GM23338 (cell line): ENCODE measurements around the gene ARAP1. TPM values are rescaled to one million over a fixed set of nuclear protein-coding genes. Genes with fewer than 3 reads are reported as not detected.

Experiments
- ATAC-seq: fragments of 200-7000 bp; cut with Tn5 transposase; 3 replicates; pipeline ENCODE4 v1.9.1; 2020
- DNase-seq: peaks from one replicate; pipeline ENCODE4 v3.0.0-alpha.2; 2015; ENCODE audit warnings: low spot score
- H2AFZ ChIP-seq: fragments of 200-600 bp; sonication (generic); 2 replicates; pipeline ENCODE4 v1.8.0; 2016; ENCODE audit warnings: antibody characterized with exemption, mild to moderate bottlenecking, moderate library complexity
- H3F3A ChIP-seq: fragments of 200-600 bp; sonication (generic); replicated peaks from 2 replicates; pipeline ENCODE4 v1.8.0; 2017; ENCODE audit warnings: antibody characterized with exemption, mixed run types, low read depth
- H3K27ac ChIP-seq: fragments of 200-600 bp; sonication (generic); 2 replicates; pipeline ENCODE4 v1.6.1; 2016; ENCODE audit warnings: low read depth
- H3K27me3 ChIP-seq: fragments of 200-600 bp; sonication (generic); 2 replicates; pipeline ENCODE4 v1.8.0; 2016; ENCODE audit warnings: mild to moderate bottlenecking, mixed run types, moderate library complexity; ENCODE audit not compliant: insufficient read depth
- H3K36me3 ChIP-seq: fragments of 200-600 bp; sonication (generic); 2 replicates; pipeline ENCODE4 v1.8.0; 2016; ENCODE audit warnings: mild to moderate bottlenecking; ENCODE audit not compliant: insufficient read depth
- H3K4me1 ChIP-seq: fragments of 200-600 bp; sonication (generic); 2 replicates; pipeline ENCODE4 v1.8.0; 2016; ENCODE audit warnings: mild to moderate bottlenecking, moderate library complexity; ENCODE audit not compliant: insufficient read depth
- H3K4me2 ChIP-seq: fragments of 200-600 bp; sonication (generic); 2 replicates; pipeline ENCODE4 v1.7.1; 2017; ENCODE audit warnings: mixed run types
- H3K4me3 ChIP-seq: fragments of 200-600 bp; sonication (generic); 2 replicates; pipeline ENCODE4 v1.6.1; 2016; ENCODE audit warnings: mixed run types
- H3K79me2 ChIP-seq: fragments of 200-600 bp; sonication (generic); replicated peaks from 2 replicates; pipeline ENCODE4 v1.8.0; 2017; ENCODE audit warnings: mild to moderate bottlenecking; ENCODE audit not compliant: insufficient read depth
- H3K9me2 ChIP-seq: fragments of 200-600 bp; sonication (generic); 2 replicates; pipeline ENCODE4 v1.8.0; 2017; ENCODE audit not compliant: insufficient read depth
- H4K20me1 ChIP-seq: fragments of 200-600 bp; sonication (generic); replicated peaks from 2 replicates; pipeline ENCODE4 v1.8.0; 2017; ENCODE audit warnings: mild to moderate bottlenecking; ENCODE audit not compliant: insufficient read depth
- H3K27ac Mint-ChIP-seq: 2 replicates; pipeline ENCODE4 v1.8.0; 2020; ENCODE audit warnings: inconsistent platforms, mild to moderate bottlenecking, moderate library complexity, mixed read lengths
- H3K27me3 Mint-ChIP-seq: 3 replicates; pipeline ENCODE4 v1.8.0; 2022; ENCODE audit warnings: low read depth, mild to moderate bottlenecking, moderate library complexity, mixed read lengths, inconsistent platforms; ENCODE audit not compliant: insufficient read depth, poor library complexity
- H3K36me3 Mint-ChIP-seq: 3 replicates; pipeline ENCODE4 v1.8.0; 2021; ENCODE audit warnings: low read depth, mild to moderate bottlenecking, inconsistent platforms, moderate library complexity, mixed read lengths
- H3K4me1 Mint-ChIP-seq: 3 replicates; pipeline ENCODE4 v1.8.0; 2020; ENCODE audit warnings: mild to moderate bottlenecking, inconsistent platforms, mixed read lengths
- H3K4me3 Mint-ChIP-seq: 3 replicates; pipeline ENCODE4 v1.8.0; 2021; ENCODE audit warnings: moderate library complexity, mild to moderate bottlenecking, inconsistent platforms, mixed read lengths
- H3K9me3 Mint-ChIP-seq: 3 replicates; pipeline ENCODE4 v1.8.0; 2020; ENCODE audit warnings: moderate library complexity, mild to moderate bottlenecking, inconsistent platforms, mixed read lengths
- CREB1 ChIP-seq: fragments of 250-450 bp; sonication (Bioruptor Pico); IDR thresholded peaks from 2 replicates; pipeline ENCODE4 v1.5.0; 2020; ENCODE audit warnings: low read depth, mild to moderate bottlenecking, moderate library complexity
- EZH2phosphoT487 ChIP-seq: fragments of 200-600 bp; sonication (generic); IDR thresholded peaks from one replicate; pipeline ENCODE4 v1.8.1; 2018; ENCODE audit warnings: antibody characterized with exemption; ENCODE audit not compliant: unreplicated experiment
- JUNB ChIP-seq: IDR thresholded peaks from one replicate; pipeline ENCODE4 v1.6.1; 2016; ENCODE audit warnings: antibody characterized with exemption; ENCODE audit not compliant: unreplicated experiment
- ZNF114 ChIP-seq: fragments of 250-450 bp; sonication (Bioruptor Pico); IDR thresholded peaks from 2 replicates; pipeline ENCODE4 v1.5.0; 2020; ENCODE audit warnings: mild to moderate bottlenecking, moderate library complexity
- polyA plus RNA-seq: library from polyadenylated mRNA; unstranded; fragments of >200 nt; fragmentation: Nextera tagmentation; extraction: Ambion mirVana; gene quantifications from 2 replicates; pipeline ENCODE4 v1.2.1, GENCODE V29; 2016
- total RNA-seq: library from RNA; depleted of rRNA; stranded (reverse); fragments of >200 nt; shearing (Covaris generic); gene quantifications from 2 replicates; pipeline ENCODE4 v1.2.3, GENCODE V29; 2014
- TF ChIP-seq, protein P1 (sequence below), 2 experiments: fragments of 200-600 bp in 1 of 2; sonication (generic) in 1 of 2; conservative IDR thresholded peaks; 2 replicates each; pipeline versions ENCODE4 v1.5.1 to v1.6.1; 2016 to 2017; ENCODE audit warnings: antibody characterized with exemption in 2 of 2, low read depth in 2 of 2, mild to moderate bottlenecking in 2 of 2, moderate library complexity in 1 of 2
- TF ChIP-seq, protein P2 (sequence below): fragments of 250-450 bp; sonication (Bioruptor Pico); IDR thresholded peaks from 2 replicates; pipeline ENCODE4 v1.5.0; 2020; ENCODE audit warnings: mild to moderate bottlenecking, moderate library complexity
- TF ChIP-seq, protein P3 (sequence below): IDR thresholded peaks from 2 replicates; pipeline ENCODE4 v1.6.1; 2016; ENCODE audit warnings: antibody characterized with exemption

ARAP1 gene
- total and polyA plus RNA-seq, 2 experiments from 2014 or later: 24.5 to 116 TPM

DNA sequence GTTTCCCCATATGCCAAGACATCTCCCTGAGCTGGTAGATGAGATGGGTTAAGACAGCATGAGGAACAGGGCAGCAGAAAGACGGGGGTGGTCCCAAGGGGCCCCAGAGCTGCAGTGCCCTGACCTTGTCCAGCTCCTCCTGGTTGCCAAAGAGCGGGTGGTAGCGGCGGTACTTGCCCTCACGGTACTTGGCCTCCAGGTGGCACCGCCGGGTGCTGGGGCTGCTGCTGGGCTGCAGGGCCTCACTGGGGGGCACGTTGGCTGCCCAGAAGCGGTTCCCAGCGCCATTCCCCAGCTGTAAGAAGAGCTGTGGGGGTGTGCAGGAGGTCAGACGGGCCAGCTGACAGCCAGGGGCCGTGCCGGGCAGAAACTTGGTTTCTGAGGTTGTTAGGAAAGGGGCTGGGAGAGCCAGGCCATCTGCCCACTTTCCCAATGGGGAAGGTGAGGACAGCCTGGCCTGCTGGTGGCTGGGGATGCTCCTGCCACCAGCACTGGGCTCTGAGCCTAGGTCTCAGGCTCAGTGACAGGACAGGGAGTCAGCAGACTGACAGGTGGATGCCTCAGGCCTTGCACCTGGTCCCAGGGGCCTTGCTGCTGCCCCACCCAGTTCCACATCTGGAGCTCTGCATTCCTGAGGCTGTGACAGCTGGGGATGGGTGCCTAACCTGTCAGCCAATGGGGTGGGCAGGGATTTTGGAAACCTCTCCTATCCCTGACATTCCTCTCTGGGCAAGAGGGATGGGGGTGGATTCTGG, 48.0 kb downstream of the ARAP1 start:
- Histone ChIP-seq H3K79me2 (no peaks in the 10 kb centered on the region), H3K27ac (no peak overlapping the region), H3F3A (0 out of 2 replicates have a peak, but pooled peaks cover 3% of the 10 kb centered on the region), H3K9me2 (no peaks in the 10 kb centered on the region), H3K36me3 (no peaks in the 10 kb centered on the region), H4K20me1 (peaks cover 5% of the 10 kb centered on the region; the same call in 1 of the 2 replicates), H2AFZ (no peak overlapping the region), H3K4me3 (no peak overlapping the region), H3K4me2 (0 out of 2 replicates have a peak overlapping the region, but pooled peaks have one; percentile 64), H3K4me1 (peaks cover 25% of the 10 kb centered on the region), H3K27me3 (no peaks in the 10 kb centered on the region)
- H3K4me3 Mint-ChIP-seq: no peak overlapping the region
- DNase-seq (no peak), ATAC-seq (no peak)
- peaks cover 18% of the 10 kb centered on the region for H3K27me3 Mint-ChIP-seq
- no peak for TF ChIP-seq EZH2phosphoT487
- TF ChIP-seq, protein P1, sequence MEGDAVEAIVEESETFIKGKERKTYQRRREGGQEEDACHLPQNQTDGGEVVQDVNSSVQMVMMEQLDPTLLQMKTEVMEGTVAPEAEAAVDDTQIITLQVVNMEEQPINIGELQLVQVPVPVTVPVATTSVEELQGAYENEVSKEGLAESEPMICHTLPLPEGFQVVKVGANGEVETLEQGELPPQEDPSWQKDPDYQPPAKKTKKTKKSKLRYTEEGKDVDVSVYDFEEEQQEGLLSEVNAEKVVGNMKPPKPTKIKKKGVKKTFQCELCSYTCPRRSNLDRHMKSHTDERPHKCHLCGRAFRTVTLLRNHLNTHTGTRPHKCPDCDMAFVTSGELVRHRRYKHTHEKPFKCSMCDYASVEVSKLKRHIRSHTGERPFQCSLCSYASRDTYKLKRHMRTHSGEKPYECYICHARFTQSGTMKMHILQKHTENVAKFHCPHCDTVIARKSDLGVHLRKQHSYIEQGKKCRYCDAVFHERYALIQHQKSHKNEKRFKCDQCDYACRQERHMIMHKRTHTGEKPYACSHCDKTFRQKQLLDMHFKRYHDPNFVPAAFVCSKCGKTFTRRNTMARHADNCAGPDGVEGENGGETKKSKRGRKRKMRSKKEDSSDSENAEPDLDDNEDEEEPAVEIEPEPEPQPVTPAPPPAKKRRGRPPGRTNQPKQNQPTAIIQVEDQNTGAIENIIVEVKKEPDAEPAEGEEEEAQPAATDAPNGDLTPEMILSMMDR (conservative IDR thresholded peaks at IDR 0.05; ENCODE audit: low read depth in 2 of 2): peak in 1 of 2 experiments; percentile 30; a peak in 1 of 4 replicates
- no peak for TF ChIP-seq CREB1 (CRISPR knock-in tag)
- peaks cover 46% of the 10 kb centered on the region for H3K36me3 Mint-ChIP-seq
- H3K4me1 Mint-ChIP-seq: peaks cover 48% of the 10 kb centered on the region
- no peak overlapping the region for H3K27ac Mint-ChIP-seq
- H3K9me3 Mint-ChIP-seq: no peaks in the 10 kb centered on the region; the same call in 2 of the 3 replicates

DNA sequence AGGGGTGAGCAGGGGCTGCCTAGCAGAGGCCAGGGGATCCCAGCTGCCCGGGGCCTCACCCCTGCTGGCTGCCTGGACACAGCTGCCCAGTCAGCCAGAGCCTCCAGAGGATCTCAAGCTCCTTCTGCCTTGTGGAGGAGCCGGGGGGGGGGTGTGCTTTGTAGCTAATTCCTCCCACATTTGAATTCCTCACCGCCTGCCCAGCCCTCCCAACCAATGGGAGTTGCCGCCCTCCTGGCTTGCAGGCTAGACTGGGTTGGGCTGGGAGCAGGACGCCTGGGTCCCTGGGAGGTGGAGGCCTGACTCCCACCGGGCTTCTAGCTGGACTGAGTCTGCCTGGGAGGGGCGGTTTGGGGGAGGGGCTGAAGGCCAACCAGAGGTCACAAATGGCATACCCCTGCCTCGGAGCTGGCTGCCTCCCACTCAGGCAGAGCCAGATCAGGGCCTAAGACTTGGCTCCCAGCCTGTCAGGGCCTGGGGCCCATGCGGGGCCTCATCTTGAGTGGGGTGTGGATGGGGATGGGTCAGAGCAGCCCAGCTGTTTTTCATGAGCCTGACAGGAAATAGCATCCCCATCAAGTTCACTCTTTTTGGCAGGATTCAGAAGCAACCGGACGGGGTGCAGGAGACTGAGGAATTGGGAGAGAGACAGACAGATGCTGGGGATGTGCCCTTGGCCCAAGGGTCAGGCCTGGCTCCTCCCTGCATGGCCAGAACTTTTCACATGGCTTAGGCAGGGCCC, 48.8 kb downstream of the ARAP1 start:
- Mint-ChIP-seq H3K27me3 (peaks cover 18% of the 10 kb centered on the region), H3K27ac (no peak overlapping the region; the same call in 1 of the 2 replicates), H3K4me1 (peaks cover 48% of the 10 kb centered on the region), H3K36me3 (peaks cover 42% of the 10 kb centered on the region), H3K9me3 (no peaks in the 10 kb centered on the region), H3K4me3 (no peak overlapping the region)
- Histone ChIP-seq H3K4me3 (no peak overlapping the region), H3K4me2 (no peak overlapping the region), H3K36me3 (no peaks in the 10 kb centered on the region), H3K27ac (no peak overlapping the region), H3F3A (0 out of 2 replicates have a peak, but pooled peaks cover 3% of the 10 kb centered on the region), H2AFZ (no peak overlapping the region), H3K27me3 (no peaks in the 10 kb centered on the region), H3K4me1 (peaks cover 25% of the 10 kb centered on the region), H3K79me2 (no peaks in the 10 kb centered on the region), H3K9me2 (no peaks in the 10 kb centered on the region), H4K20me1 (peaks cover 5% of the 10 kb centered on the region; the same call in 1 of the 2 replicates)
- no peak for TF ChIP-seq ZNF114 (CRISPR knock-in tag)
- TF ChIP-seq, protein P2, sequence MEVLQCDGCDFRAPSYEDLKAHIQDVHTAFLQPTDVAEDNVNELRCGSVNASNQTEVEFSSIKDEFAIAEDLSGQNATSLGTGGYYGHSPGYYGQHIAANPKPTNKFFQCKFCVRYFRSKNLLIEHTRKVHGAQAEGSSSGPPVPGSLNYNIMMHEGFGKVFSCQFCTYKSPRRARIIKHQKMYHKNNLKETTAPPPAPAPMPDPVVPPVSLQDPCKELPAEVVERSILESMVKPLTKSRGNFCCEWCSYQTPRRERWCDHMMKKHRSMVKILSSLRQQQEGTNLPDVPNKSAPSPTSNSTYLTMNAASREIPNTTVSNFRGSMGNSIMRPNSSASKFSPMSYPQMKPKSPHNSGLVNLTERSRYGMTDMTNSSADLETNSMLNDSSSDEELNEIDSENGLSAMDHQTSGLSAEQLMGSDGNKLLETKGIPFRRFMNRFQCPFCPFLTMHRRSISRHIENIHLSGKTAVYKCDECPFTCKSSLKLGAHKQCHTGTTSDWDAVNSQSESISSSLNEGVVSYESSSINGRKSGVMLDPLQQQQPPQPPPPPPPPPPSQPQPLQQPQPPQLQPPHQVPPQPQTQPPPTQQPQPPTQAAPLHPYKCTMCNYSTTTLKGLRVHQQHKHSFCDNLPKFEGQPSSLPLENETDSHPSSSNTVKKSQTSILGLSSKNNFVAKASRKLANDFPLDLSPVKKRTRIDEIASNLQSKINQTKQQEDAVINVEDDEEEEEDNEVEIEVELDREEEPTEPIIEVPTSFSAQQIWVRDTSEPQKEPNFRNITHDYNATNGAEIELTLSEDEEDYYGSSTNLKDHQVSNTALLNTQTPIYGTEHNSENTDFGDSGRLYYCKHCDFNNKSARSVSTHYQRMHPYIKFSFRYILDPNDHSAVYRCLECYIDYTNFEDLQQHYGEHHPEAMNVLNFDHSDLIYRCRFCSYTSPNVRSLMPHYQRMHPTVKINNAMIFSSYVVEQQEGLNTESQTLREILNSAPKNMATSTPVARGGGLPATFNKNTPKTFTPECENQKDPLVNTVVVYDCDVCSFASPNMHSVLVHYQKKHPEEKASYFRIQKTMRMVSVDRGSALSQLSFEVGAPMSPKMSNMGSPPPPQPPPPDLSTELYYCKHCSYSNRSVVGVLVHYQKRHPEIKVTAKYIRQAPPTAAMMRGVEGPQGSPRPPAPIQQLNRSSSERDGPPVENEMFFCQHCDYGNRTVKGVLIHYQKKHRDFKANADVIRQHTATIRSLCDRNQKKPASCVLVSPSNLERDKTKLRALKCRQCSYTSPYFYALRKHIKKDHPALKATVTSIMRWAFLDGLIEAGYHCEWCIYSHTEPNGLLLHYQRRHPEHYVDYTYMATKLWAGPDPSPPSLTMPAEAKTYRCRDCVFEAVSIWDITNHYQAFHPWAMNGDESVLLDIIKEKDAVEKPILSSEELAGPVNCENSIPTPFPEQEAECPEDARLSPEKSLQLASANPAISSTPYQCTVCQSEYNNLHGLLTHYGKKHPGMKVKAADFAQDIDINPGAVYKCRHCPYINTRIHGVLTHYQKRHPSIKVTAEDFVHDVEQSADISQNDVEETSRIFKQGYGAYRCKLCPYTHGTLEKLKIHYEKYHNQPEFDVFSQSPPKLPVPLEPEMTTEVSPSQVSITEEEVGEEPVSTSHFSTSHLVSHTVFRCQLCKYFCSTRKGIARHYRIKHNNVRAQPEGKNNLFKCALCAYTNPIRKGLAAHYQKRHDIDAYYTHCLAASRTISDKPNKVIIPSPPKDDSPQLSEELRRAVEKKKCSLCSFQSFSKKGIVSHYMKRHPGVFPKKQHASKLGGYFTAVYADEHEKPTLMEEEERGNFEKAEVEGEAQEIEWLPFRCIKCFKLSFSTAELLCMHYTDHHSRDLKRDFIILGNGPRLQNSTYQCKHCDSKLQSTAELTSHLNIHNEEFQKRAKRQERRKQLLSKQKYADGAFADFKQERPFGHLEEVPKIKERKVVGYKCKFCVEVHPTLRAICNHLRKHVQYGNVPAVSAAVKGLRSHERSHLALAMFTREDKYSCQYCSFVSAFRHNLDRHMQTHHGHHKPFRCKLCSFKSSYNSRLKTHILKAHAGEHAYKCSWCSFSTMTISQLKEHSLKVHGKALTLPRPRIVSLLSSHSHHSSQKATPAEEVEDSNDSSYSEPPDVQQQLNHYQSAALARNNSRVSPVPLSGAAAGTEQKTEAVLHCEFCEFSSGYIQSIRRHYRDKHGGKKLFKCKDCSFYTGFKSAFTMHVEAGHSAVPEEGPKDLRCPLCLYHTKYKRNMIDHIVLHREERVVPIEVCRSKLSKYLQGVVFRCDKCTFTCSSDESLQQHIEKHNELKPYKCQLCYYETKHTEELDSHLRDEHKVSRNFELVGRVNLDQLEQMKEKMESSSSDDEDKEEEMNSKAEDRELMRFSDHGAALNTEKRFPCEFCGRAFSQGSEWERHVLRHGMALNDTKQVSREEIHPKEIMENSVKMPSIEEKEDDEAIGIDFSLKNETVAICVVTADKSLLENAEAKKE: no peak
- TF ChIP-seq JUNB: no peak
- TF ChIP-seq, protein P3, sequence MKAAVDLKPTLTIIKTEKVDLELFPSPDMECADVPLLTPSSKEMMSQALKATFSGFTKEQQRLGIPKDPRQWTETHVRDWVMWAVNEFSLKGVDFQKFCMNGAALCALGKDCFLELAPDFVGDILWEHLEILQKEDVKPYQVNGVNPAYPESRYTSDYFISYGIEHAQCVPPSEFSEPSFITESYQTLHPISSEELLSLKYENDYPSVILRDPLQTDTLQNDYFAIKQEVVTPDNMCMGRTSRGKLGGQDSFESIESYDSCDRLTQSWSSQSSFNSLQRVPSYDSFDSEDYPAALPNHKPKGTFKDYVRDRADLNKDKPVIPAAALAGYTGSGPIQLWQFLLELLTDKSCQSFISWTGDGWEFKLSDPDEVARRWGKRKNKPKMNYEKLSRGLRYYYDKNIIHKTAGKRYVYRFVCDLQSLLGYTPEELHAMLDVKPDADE: no peak
- ATAC-seq: no peak
- no peak for DNase-seq
